ENCODE measurements around the gene CRBN. TPM values are rescaled to one million over a fixed set of nuclear protein-coding genes. Genes with fewer than 3 reads are reported as not detected.

The CRBN gene
- total and polyA plus RNA-seq, 2 donors (not counting 3 experiments of a cell fraction or from before 2014, with no cell fraction given) = 25.2 to 36.1 TPM

DNA sequence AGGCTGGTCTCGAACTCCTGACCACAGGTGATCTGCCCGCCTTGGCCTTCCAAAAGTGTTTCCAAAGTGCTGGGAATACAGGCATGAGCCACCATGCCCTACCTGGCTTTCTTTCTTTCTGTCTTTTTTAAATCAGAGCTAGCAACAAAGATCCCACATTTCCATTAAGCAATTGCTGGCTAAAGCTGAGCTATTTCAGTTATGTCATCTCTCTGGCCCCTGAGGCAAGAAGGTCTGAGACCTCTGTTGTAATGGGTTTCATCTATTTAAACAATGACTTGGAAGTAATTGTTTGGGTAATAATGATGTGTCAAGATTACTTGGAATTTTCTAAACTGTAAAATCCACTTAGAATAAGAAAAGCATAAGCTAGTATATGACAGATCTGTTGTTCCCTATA lies 30.2 kb upstream of the CRBN start:
- Histone ChIP-seq H4K20me1 (replicated peaks; ENCODE audit: control insufficient read depth, extremely low read depth, insufficient read depth, low read length) (no peaks in the 10 kb centered on the region), H3K4me2 (ENCODE audit: insufficient read depth, low read length) (no peak overlapping the region), H3K9ac (replicated peaks; ENCODE audit: extremely low read depth, insufficient read depth, low read length) (no peak overlapping the region), H3K79me2 (ENCODE audit: control insufficient read depth, insufficient read depth, low read length) (no peaks in the 10 kb centered on the region), H3K4me3 (replicated peaks in 1 of 3; ENCODE audit: insufficient read depth in 1 of 3, low read depth in 1 of 3, low read length in 3 of 3) (no peak overlapping the region), H3K36me3 (ENCODE audit: control insufficient read depth in 2 of 2, extremely low read depth in 1 of 2, insufficient read depth in 2 of 2, low read length in 2 of 2) (no peaks in the 10 kb centered on the region), H3K27me3 (ENCODE audit: control insufficient read depth in 2 of 2, insufficient read depth in 2 of 2, low read length in 2 of 2) (no peaks in the 10 kb centered on the region), H3K9me1 (replicated peaks; ENCODE audit: control insufficient read depth, extremely low read depth, insufficient read depth, low read length) (no peaks in the 10 kb centered on the region), H3K4me1 (ENCODE audit: control insufficient read depth, extremely low read depth, insufficient read depth, low read length) (no peaks in the 10 kb centered on the region), H3K9me3 (replicated peaks; ENCODE audit: control insufficient read depth, insufficient read depth, low read length) (no peaks in the 10 kb centered on the region), H2AFZ (ENCODE audit: low read depth, low read length) (no peak overlapping the region), H3K27ac (ENCODE audit: insufficient read depth, low read depth, low read length) (no peak overlapping the region)
- DNase-seq (ENCODE audit: low read depth, low spot score) (no peak), FAIRE-seq (no peak)
- ChIA-PET CTCF (interaction anchor here (1.1 to 3.3 kb wide), 2 partner anchors 9 to 1062 kb away, joined by 4 to 35 read pairs; no protein-coding TSS in a partner anchor), POLR2A (no interaction called here)
- intact Hi-C loops (cut with micrococcal nuclease) = no loop called here
- no TSS peak for BruUV-seq (replicated peaks)
- TF ChIP-seq MAX (IDR thresholded peaks at IDR 0.05; ENCODE audit: insufficient read depth, insufficient read length) = no peak
- no peak for TF ChIP-seq POLR2AphosphoS5 (IDR thresholded peaks at IDR 0.05; ENCODE audit: insufficient read depth, low read depth, low read length)
- no peak for TF ChIP-seq EZH2 (IDR thresholded peaks at IDR 0.05; ENCODE audit: borderline replicate concordance, low read depth, low read length, severe bottlenecking)
- TF ChIP-seq GATA2 (IDR thresholded peaks at IDR 0.05; ENCODE audit: insufficient read depth, insufficient read length, low read depth, low read length) = no peak
- no peak for TF ChIP-seq FOS (IDR thresholded peaks at IDR 0.05; ENCODE audit: borderline replicate concordance, insufficient read depth, low read length)
- no peak for TF ChIP-seq MYC (IDR thresholded peaks at IDR 0.05; ENCODE audit: low read depth, low read length)
- TF ChIP-seq, protein P1, sequence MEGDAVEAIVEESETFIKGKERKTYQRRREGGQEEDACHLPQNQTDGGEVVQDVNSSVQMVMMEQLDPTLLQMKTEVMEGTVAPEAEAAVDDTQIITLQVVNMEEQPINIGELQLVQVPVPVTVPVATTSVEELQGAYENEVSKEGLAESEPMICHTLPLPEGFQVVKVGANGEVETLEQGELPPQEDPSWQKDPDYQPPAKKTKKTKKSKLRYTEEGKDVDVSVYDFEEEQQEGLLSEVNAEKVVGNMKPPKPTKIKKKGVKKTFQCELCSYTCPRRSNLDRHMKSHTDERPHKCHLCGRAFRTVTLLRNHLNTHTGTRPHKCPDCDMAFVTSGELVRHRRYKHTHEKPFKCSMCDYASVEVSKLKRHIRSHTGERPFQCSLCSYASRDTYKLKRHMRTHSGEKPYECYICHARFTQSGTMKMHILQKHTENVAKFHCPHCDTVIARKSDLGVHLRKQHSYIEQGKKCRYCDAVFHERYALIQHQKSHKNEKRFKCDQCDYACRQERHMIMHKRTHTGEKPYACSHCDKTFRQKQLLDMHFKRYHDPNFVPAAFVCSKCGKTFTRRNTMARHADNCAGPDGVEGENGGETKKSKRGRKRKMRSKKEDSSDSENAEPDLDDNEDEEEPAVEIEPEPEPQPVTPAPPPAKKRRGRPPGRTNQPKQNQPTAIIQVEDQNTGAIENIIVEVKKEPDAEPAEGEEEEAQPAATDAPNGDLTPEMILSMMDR (IDR thresholded peaks at IDR 0.05; ENCODE audit: extremely low read depth in 1 of 2, insufficient read depth in 1 of 2, low read depth in 1 of 2, low read length in 2 of 2) = no peak
- no peak for TF ChIP-seq JUN (IDR thresholded peaks at IDR 0.05; ENCODE audit: borderline replicate concordance, insufficient read depth, insufficient read length, low read depth)
- TF ChIP-seq POLR2A (IDR thresholded peaks at IDR 0.05; ENCODE audit: low read depth, low read length) = no peak
- dilution Hi-C loops (cut with MboI; ENCODE audit: extremely low pct_ligation_motif_present, low sequenced_read_pairs) = no loop called here
